Immature natural killer cell (primary cell): Measurements from ENCODE around the gene MED12L. TPM values are rescaled to one million over a fixed set of nuclear protein-coding genes. Genes with fewer than 3 reads are reported as not detected.
A peak's percentile ranks its signal among the peaks of the same experiment; 100 is the strongest.

Experiments
- DNase-seq, 3 donors: peaks; one replicate each; pipeline ENCODE4 v3.0.0; 2022; ENCODE audit warnings: mixed read lengths in 1 of 3
- H3K27ac Mint-ChIP-seq, 6 donors: one replicate each; pipeline ENCODE4 v1.8.0; 2020; ENCODE audit warnings: mixed read lengths in 6 of 6, mild to moderate bottlenecking in 5 of 6, inconsistent platforms in 4 of 6, moderate library complexity in 3 of 6
- H3K27me3 Mint-ChIP-seq, 3 donors: one replicate each; pipeline ENCODE4 v1.8.0; 2020 to 2021; ENCODE audit warnings: low read depth in 3 of 3, mild to moderate bottlenecking in 3 of 3, mixed read lengths in 3 of 3, moderate library complexity in 3 of 3, inconsistent platforms in 1 of 3
- H3K36me3 Mint-ChIP-seq, 3 donors: one replicate each; pipeline ENCODE4 v1.8.0; 2020; ENCODE audit warnings: mixed read lengths in 3 of 3, inconsistent platforms in 2 of 3, mild to moderate bottlenecking in 2 of 3
- H3K4me1 Mint-ChIP-seq, 2 donors: one replicate each; pipeline ENCODE4 v1.8.0; 2020; ENCODE audit warnings: inconsistent platforms in 2 of 2, mild to moderate bottlenecking in 2 of 2, mixed read lengths in 2 of 2, moderate library complexity in 1 of 2
- H3K4me3 Mint-ChIP-seq, 5 donors: one replicate each; pipeline ENCODE4 v1.8.0; 2020; ENCODE audit warnings: mild to moderate bottlenecking in 5 of 5, mixed read lengths in 5 of 5, inconsistent platforms in 3 of 5, moderate library complexity in 3 of 5
- H3K9me3 Mint-ChIP-seq, 6 donors: one replicate each; pipeline ENCODE4 v1.8.0; 2020; ENCODE audit warnings: mild to moderate bottlenecking in 6 of 6, mixed read lengths in 6 of 6, inconsistent platforms in 4 of 6, moderate library complexity in 3 of 6
- polyA plus RNA-seq, 3 donors: library from polyadenylated mRNA; unstranded; fragments of 300-500 nt; fragmentation: Illumina TruSeq; gene quantifications; one replicate each; pipeline ENCODE4 v1.2.3, GENCODE V29; 2021

MED12L gene
- polyA plus RNA-seq, 3 donors from 2014 or later, result 0.18 TPM; not detected in 2

- H3K36me3 Mint-ChIP-seq, result no peaks in the 10 kb centered on the region
- peak within 1 kb of the TSS in 5 of 6 donors; percentile 11 to 85 (median 81) for H3K27ac Mint-ChIP-seq
- no peaks in the 10 kb centered on the region for H3K9me3 Mint-ChIP-seq
- H3K27me3 Mint-ChIP-seq, result peaks cover 0 to 2% (median 0%) of the 10 kb centered on the region in 3 donors
- H3K4me1 Mint-ChIP-seq, result peaks cover 16 to 32% of the 10 kb centered on the region in 2 donors
- H3K4me3 Mint-ChIP-seq, result peak within 1 kb of the TSS in 2 of 5 donors; percentile 40 to 48
- no peak for DNase-seq
Measured at GRCh38 chr3:151278230-151278629, 192.8 kb downstream of the MED12L start, which contains the start of gene P2RY14. TSS of gene P2RY14 (minus strand) at chr3:151278542. CDS start at chr3:151214316, 64,226 bp downstream.

GRCh38 chr3:151281671-151282324, 196.3 kb downstream of the MED12L start:
- H3K9me3 Mint-ChIP-seq, result no peaks in the 10 kb centered on the region
- H3K4me1 Mint-ChIP-seq, result peaks cover 9 to 17% of the 10 kb centered on the region in 2 donors
- H3K4me3 Mint-ChIP-seq, result no peak overlapping the region
- no peaks in the 10 kb centered on the region for H3K36me3 Mint-ChIP-seq
- peak overlapping the region in 1 of 6 donors; percentile 28 for H3K27ac Mint-ChIP-seq
- H3K27me3 Mint-ChIP-seq, result no peaks in the 10 kb centered on the region
- DNase-seq, result no peak

GRCh38 chr3:151282921-151283320, 197.5 kb downstream of the MED12L start:
- Mint-ChIP-seq H3K27ac (no peak overlapping the region), H3K4me3 (no peak overlapping the region), H3K36me3 (no peaks in the 10 kb centered on the region), H3K4me1 (peaks cover 8 to 13% of the 10 kb centered on the region in 2 donors), H3K9me3 (no peaks in the 10 kb centered on the region), H3K27me3 (peaks cover 0 to 1% (median 0%) of the 10 kb centered on the region in 3 donors)
- peak; percentile 55 to 68 (median 60) for DNase-seq

- Mint-ChIP-seq H3K36me3 (no peaks in the 10 kb centered on the region), H3K4me3 (no peak overlapping the region), H3K27me3 (peaks cover 0 to 1% (median 0%) of the 10 kb centered on the region in 3 donors), H3K9me3 (no peaks in the 10 kb centered on the region), H3K4me1 (peaks cover 5 to 8% of the 10 kb centered on the region in 2 donors), H3K27ac (no peak overlapping the region)
- DNase-seq, result no peak
Measured at GRCh38 chr3:151283387-151283786, 197.9 kb downstream of the MED12L start.

GRCh38 chr3:151283907-151284461, 198.5 kb downstream of the MED12L start:
- Mint-ChIP-seq H3K36me3 (no peaks in the 10 kb centered on the region), H3K27ac (peak overlapping the region in 1 of 6 donors; percentile 12), H3K9me3 (no peaks in the 10 kb centered on the region), H3K27me3 (peaks cover 0 to 1% (median 0%) of the 10 kb centered on the region in 3 donors), H3K4me1 (peaks cover 0 to 2% of the 10 kb centered on the region in 2 donors), H3K4me3 (no peak overlapping the region)
- no peak for DNase-seq

- H3K27ac Mint-ChIP-seq, result no peak overlapping the region
- H3K4me3 Mint-ChIP-seq, result no peak overlapping the region
- H3K9me3 Mint-ChIP-seq, result no peaks in the 10 kb centered on the region
- no peaks in the 10 kb centered on the region for H3K4me1 Mint-ChIP-seq
- H3K27me3 Mint-ChIP-seq, result peaks cover 0 to 2% (median 0%) of the 10 kb centered on the region in 3 donors
- no peaks in the 10 kb centered on the region for H3K36me3 Mint-ChIP-seq
- no peak for DNase-seq
Measured at GRCh38 chr3:151285940-151286339, 200.5 kb downstream of the MED12L start.

GRCh38 chr3:151289445-151289844, 204.0 kb downstream of the MED12L start:
- DNase-seq, result no peak
- no peaks in the 10 kb centered on the region for H3K36me3 Mint-ChIP-seq
- no peak overlapping the region for H3K4me3 Mint-ChIP-seq
- H3K9me3 Mint-ChIP-seq, result no peaks in the 10 kb centered on the region
- H3K27me3 Mint-ChIP-seq, result peaks cover 0 to 5% (median 3%) of the 10 kb centered on the region in 3 donors
- no peak overlapping the region for H3K27ac Mint-ChIP-seq
- H3K4me1 Mint-ChIP-seq, result no peaks in the 10 kb centered on the region

- no peak overlapping the region for H3K27ac Mint-ChIP-seq
- no peak overlapping the region for H3K4me3 Mint-ChIP-seq
- H3K36me3 Mint-ChIP-seq, result no peaks in the 10 kb centered on the region
- H3K27me3 Mint-ChIP-seq, result peaks cover 0 to 7% (median 3%) of the 10 kb centered on the region in 3 donors
- no peaks in the 10 kb centered on the region for H3K4me1 Mint-ChIP-seq
- H3K9me3 Mint-ChIP-seq, result no peaks in the 10 kb centered on the region
- DNase-seq, result no peak
Measured at GRCh38 chr3:151290673-151291072, 205.2 kb downstream of the MED12L start.

GRCh38 chr3:151293127-151293526, 207.7 kb downstream of the MED12L start:
- Mint-ChIP-seq H3K36me3 (no peaks in the 10 kb centered on the region), H3K4me3 (no peak overlapping the region), H3K27me3 (peaks cover 0 to 7% (median 2%) of the 10 kb centered on the region in 3 donors)

GRCh38 chr3:151296226-151296625, 210.8 kb downstream of the MED12L start:
- H3K4me3 Mint-ChIP-seq, result no peak overlapping the region
- H3K27me3 Mint-ChIP-seq, result peaks cover 0 to 10% (median 0%) of the 10 kb centered on the region in 3 donors
- no peak for DNase-seq
- H3K4me1 Mint-ChIP-seq, result no peaks in the 10 kb centered on the region
- no peaks in the 10 kb centered on the region for H3K9me3 Mint-ChIP-seq
- H3K27ac Mint-ChIP-seq, result no peak overlapping the region
- no peaks in the 10 kb centered on the region for H3K36me3 Mint-ChIP-seq

More at GRCh38 chr3:151293127-151293526, 207.7 kb downstream of the MED12L start:
- DNase-seq, result no peak
- Mint-ChIP-seq H3K9me3 (no peaks in the 10 kb centered on the region), H3K4me1 (no peaks in the 10 kb centered on the region), H3K27ac (no peak overlapping the region)

- no peaks in the 10 kb centered on the region for H3K9me3 Mint-ChIP-seq
Measured at GRCh38 chr3:151297429-151297828, 212.0 kb downstream of the MED12L start.

GRCh38 chr3:151299006-151299405, 213.5 kb downstream of the MED12L start:
- Mint-ChIP-seq H3K9me3 (no peaks in the 10 kb centered on the region), H3K27me3 (peaks cover 0 to 6% (median 2%) of the 10 kb centered on the region in 3 donors), H3K27ac (no peak overlapping the region), H3K4me1 (peaks cover 4% of the 10 kb centered on the region in 2 donors), H3K36me3 (no peaks in the 10 kb centered on the region), H3K4me3 (no peak overlapping the region)
- no peak for DNase-seq

More at GRCh38 chr3:151297429-151297828, 212.0 kb downstream of the MED12L start:
- Mint-ChIP-seq H3K4me1 (no peaks in the 10 kb centered on the region), H3K27ac (no peak overlapping the region), H3K27me3 (peaks cover 0 to 8% (median 0%) of the 10 kb centered on the region in 3 donors), H3K4me3 (no peak overlapping the region), H3K36me3 (no peaks in the 10 kb centered on the region)
- no peak for DNase-seq

- no peak for DNase-seq
- no peaks in the 10 kb centered on the region for H3K36me3 Mint-ChIP-seq
- H3K4me3 Mint-ChIP-seq, result no peak overlapping the region
- no peak overlapping the region for H3K27ac Mint-ChIP-seq
- no peaks in the 10 kb centered on the region for H3K9me3 Mint-ChIP-seq
- H3K27me3 Mint-ChIP-seq, result peaks cover 0 to 5% (median 2%) of the 10 kb centered on the region in 3 donors
- peaks cover 11 to 15% of the 10 kb centered on the region in 2 donors for H3K4me1 Mint-ChIP-seq
Measured at GRCh38 chr3:151300539-151300938, 215.1 kb downstream of the MED12L start.

GRCh38 chr3:151301787-151302186, 216.3 kb downstream of the MED12L start:
- Mint-ChIP-seq H3K9me3 (no peaks in the 10 kb centered on the region), H3K27me3 (peaks cover 2 to 4% (median 2%) of the 10 kb centered on the region in 3 donors), H3K36me3 (no peaks in the 10 kb centered on the region), H3K27ac (no peak overlapping the region), H3K4me3 (no peak overlapping the region), H3K4me1 (peaks cover 24 to 27% of the 10 kb centered on the region in 2 donors)
- DNase-seq, result no peak
